Measurements from ENCODE around the gene LMLN. TPM values are rescaled to one million over a fixed set of nuclear protein-coding genes. Genes with fewer than 3 reads are reported as not detected.

LMLN gene
- polyA plus RNA-seq, 1 of the 3 experiments (the other 2 are of a cell fraction) = 7.4 TPM

GRCh38 chr3:198088421-198088955 is 128.5 kb downstream of the LMLN start:
- Histone ChIP-seq H3K36me3 (replicated peaks in 1 of 2; ENCODE audit: control insufficient read depth in 1 of 2, insufficient read depth in 2 of 2, low read length in 1 of 2) (no peaks in the 10 kb centered on the region), H3K27me3 (ENCODE audit: insufficient read depth) (peaks cover 43% of the 10 kb centered on the region; the same call in 1 of the 2 replicates), H3K4me3 (ENCODE audit: low read depth in 2 of 2, low read length in 1 of 2) (no peak overlapping the region), H2AFZ (ENCODE audit: low read depth) (no peak overlapping the region), H3F3A (replicated peaks; ENCODE audit: insufficient read depth) (no peaks in the 10 kb centered on the region), H3K4me2 (no peak overlapping the region), H3K79me2 (ENCODE audit: insufficient read depth) (no peaks in the 10 kb centered on the region), H3K4me1 (ENCODE audit: control insufficient read depth in 1 of 2, insufficient read depth in 2 of 2, low read depth in 1 of 2, low read length in 1 of 2) (no peaks in the 10 kb centered on the region), H3K9ac (no peak overlapping the region), H3K9me2 (no peaks in the 10 kb centered on the region; the same call in 1 of the 2 replicates), H3K9me3 (no peaks in the 10 kb centered on the region), H3K27ac (ENCODE audit: low read depth in 2 of 2, low read length in 1 of 2) (no peak overlapping the region), H4K20me1 (ENCODE audit: insufficient read depth) (no peaks in the 10 kb centered on the region)
- TF ChIP-seq FOXJ3 (CRISPR knock-in tag; IDR thresholded peaks at IDR 0.05) (no peak), MEF2A (IDR thresholded peaks at IDR 0.05; ENCODE audit: borderline replicate concordance, low read depth) (no peak), USF1 (IDR thresholded peaks at IDR 0.05; ENCODE audit: borderline replicate concordance, low read depth) (no peak), JUND (IDR thresholded peaks at IDR 0.05) (no peak), SMC3 (IDR thresholded peaks at IDR 0.05; ENCODE audit: low read depth, low read length) (no peak), EZH2phosphoT487 (IDR thresholded peaks at IDR 0.05; ENCODE audit: borderline replicate concordance, low read depth) (no peak), FOSL2 (IDR thresholded peaks at IDR 0.05; ENCODE audit: borderline replicate concordance, low read depth) (no peak), TAF1 (IDR thresholded peaks at IDR 0.05; ENCODE audit: borderline replicate concordance, low read depth, low read length) (no peak), NFIC (IDR thresholded peaks at IDR 0.05; ENCODE audit: borderline replicate concordance) (no peak), RFX5 (IDR thresholded peaks at IDR 0.05; ENCODE audit: low read length) (no peak), SIN3A (IDR thresholded peaks at IDR 0.05; ENCODE audit: borderline replicate concordance, low read depth, low read length) (no peak), FOXM1 (IDR thresholded peaks at IDR 0.05; ENCODE audit: low read depth) (no peak), GABPA (IDR thresholded peaks at IDR 0.05; ENCODE audit: low read depth) (no peak), GATA2 (CRISPR knock-in tag; IDR thresholded peaks at IDR 0.05) (no peak)
- TF ChIP-seq, protein P1, sequence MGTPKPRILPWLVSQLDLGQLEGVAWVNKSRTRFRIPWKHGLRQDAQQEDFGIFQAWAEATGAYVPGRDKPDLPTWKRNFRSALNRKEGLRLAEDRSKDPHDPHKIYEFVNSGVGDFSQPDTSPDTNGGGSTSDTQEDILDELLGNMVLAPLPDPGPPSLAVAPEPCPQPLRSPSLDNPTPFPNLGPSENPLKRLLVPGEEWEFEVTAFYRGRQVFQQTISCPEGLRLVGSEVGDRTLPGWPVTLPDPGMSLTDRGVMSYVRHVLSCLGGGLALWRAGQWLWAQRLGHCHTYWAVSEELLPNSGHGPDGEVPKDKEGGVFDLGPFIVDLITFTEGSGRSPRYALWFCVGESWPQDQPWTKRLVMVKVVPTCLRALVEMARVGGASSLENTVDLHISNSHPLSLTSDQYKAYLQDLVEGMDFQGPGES (IDR thresholded peaks at IDR 0.05; ENCODE audit: low read depth, low read length) = no peak
- TF ChIP-seq, protein P2, sequence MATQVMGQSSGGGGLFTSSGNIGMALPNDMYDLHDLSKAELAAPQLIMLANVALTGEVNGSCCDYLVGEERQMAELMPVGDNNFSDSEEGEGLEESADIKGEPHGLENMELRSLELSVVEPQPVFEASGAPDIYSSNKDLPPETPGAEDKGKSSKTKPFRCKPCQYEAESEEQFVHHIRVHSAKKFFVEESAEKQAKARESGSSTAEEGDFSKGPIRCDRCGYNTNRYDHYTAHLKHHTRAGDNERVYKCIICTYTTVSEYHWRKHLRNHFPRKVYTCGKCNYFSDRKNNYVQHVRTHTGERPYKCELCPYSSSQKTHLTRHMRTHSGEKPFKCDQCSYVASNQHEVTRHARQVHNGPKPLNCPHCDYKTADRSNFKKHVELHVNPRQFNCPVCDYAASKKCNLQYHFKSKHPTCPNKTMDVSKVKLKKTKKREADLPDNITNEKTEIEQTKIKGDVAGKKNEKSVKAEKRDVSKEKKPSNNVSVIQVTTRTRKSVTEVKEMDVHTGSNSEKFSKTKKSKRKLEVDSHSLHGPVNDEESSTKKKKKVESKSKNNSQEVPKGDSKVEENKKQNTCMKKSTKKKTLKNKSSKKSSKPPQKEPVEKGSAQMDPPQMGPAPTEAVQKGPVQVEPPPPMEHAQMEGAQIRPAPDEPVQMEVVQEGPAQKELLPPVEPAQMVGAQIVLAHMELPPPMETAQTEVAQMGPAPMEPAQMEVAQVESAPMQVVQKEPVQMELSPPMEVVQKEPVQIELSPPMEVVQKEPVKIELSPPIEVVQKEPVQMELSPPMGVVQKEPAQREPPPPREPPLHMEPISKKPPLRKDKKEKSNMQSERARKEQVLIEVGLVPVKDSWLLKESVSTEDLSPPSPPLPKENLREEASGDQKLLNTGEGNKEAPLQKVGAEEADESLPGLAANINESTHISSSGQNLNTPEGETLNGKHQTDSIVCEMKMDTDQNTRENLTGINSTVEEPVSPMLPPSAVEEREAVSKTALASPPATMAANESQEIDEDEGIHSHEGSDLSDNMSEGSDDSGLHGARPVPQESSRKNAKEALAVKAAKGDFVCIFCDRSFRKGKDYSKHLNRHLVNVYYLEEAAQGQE (IDR thresholded peaks at IDR 0.05; ENCODE audit: low read depth, low read length) = no peak
- POLR2A ChIA-PET = no interaction called here
- CTCF ChIA-PET = interaction anchor here (1.0 to 3.9 kb wide), 3 partner anchors 8 to 182 kb away, joined by 3 to 10 read pairs (median 5); no protein-coding TSS in a partner anchor
- DNase-seq = no peak
- 30% methylated on average over 3 of the region's 3 CpGs for WGBS (ENCODE audit: low lambda C conversion rate)

Data from SK-N-SH (cell line).